B cell (primary cell): ENCODE results near the gene GRM2. TPM values are rescaled to one million over a fixed set of nuclear protein-coding genes. Genes with fewer than 3 reads are reported as not detected.
A peak's percentile ranks its signal among the peaks of the same experiment; 100 is the strongest.

Experiments used
- ATAC-seq: fragments of 200-7000 bp; cut with Tn5 transposase; one replicate; pipeline ENCODE4 v1.10.0; 2021; ENCODE audit warnings: low read depth, mild to moderate bottlenecking, moderate number of reproducible peaks, moderate library complexity
- CTCF ChIA-PET: fragments of 350-600 bp; sonication (Branson Sonifier 250); formaldehyde crosslinking; loops from one replicate; lab custom pipeline; 2021; ENCODE audit warnings: antibody characterized with exemption, inconsistent platforms; lab: Charles Lee
- POLR2A ChIA-PET: fragments of 350-600 bp; sonication (Branson Sonifier 250); formaldehyde crosslinking; loops from one replicate; lab custom pipeline; 2021; ENCODE audit warnings: antibody characterized with exemption; lab: Charles Lee
- DNase-seq: peaks from one replicate; pipeline ENCODE4 v3.0.0; 2013
- H2AFZ ChIP-seq: 2 replicates; pipeline ENCODE4 v1.6.1; 2012; ENCODE audit warnings: mild to moderate bottlenecking, low read depth, low read length; ENCODE audit not compliant: insufficient read depth, poor library complexity, severe bottlenecking
- H3K27ac ChIP-seq, 2 donors: 1 replicate in 1 of 2; 2 replicates in 1 of 2; pipeline ENCODE4 v1.5.1; 2012 to 2013; ENCODE audit warnings: low read length in 2 of 2, mild to moderate bottlenecking in 2 of 2, moderate library complexity in 1 of 2
- H3K27me3 ChIP-seq, 4 experiments: fragments of 200-600 bp in 1 of 4; sonication (generic) in 1 of 4; replicated peaks in 1 of 4; 1 replicate in 2 of 4; 2 replicates in 2 of 4; pipeline versions ENCODE4 v1.6.1 to v1.7.0; 2013 to 2016; ENCODE audit warnings: low read length in 3 of 4, mild to moderate bottlenecking in 2 of 4, mixed read lengths in 1 of 4, moderate library complexity in 1 of 4; ENCODE audit not compliant: insufficient read depth in 4 of 4, control insufficient read depth in 3 of 4; ENCODE audit errors: control extremely low read depth in 1 of 4
- H3K36me3 ChIP-seq, 2 experiments: replicated peaks in 1 of 2; 1 replicate in 1 of 2; 2 replicates in 1 of 2; pipeline versions ENCODE4 v1.6.1 to v1.7.1; 2013; ENCODE audit warnings: low read length in 1 of 2; ENCODE audit not compliant: insufficient read depth in 2 of 2, control insufficient read depth in 1 of 2; ENCODE audit errors: control extremely low read depth in 1 of 2, extremely low read depth in 1 of 2
- H3K4me1 ChIP-seq, 2 donors: fragments of 200-600 bp in 1 of 2; sonication (generic) in 1 of 2; 1 replicate in 1 of 2; 2 replicates in 1 of 2; pipeline versions ENCODE4 v1.5.1 to v1.6.1; 2013 to 2017; ENCODE audit warnings: low read length in 2 of 2; ENCODE audit not compliant: control insufficient read depth in 2 of 2, insufficient read depth in 2 of 2
- H3K4me2 ChIP-seq: replicated peaks from 2 replicates; pipeline ENCODE3; 2012; ENCODE audit warnings: mild to moderate bottlenecking, low read depth, low read length; ENCODE audit not compliant: poor library complexity, severe bottlenecking
- H3K4me3 ChIP-seq, 5 experiments: fragments of 200-600 bp in 1 of 5; sonication (generic) in 1 of 5; 1 replicate in 3 of 5; 2 replicates in 2 of 5; pipeline versions ENCODE4 v1.5.1 to v1.7.0; 2011 to 2016; ENCODE audit warnings: low read length in 4 of 5, mild to moderate bottlenecking in 4 of 5, low read depth in 2 of 5, control low read depth in 1 of 5, moderate library complexity in 1 of 5; ENCODE audit not compliant: insufficient read depth in 1 of 5; ENCODE audit errors: control extremely low read depth in 1 of 5, extremely low read depth in 1 of 5
- H3K79me2 ChIP-seq: fragments of 200-600 bp; sonication (generic); one replicate; pipeline ENCODE4 v1.6.0; 2016; ENCODE audit warnings: low read length; ENCODE audit not compliant: control insufficient read depth, insufficient read depth
- H3K9ac ChIP-seq: fragments of 200-600 bp; sonication (generic); 2 replicates; pipeline ENCODE4 v1.6.1; 2017; ENCODE audit warnings: mild to moderate bottlenecking, low read length, moderate library complexity
- H3K9me3 ChIP-seq, 3 donors: one replicate each; pipeline versions ENCODE4 v1.6.1 to v1.7.1; 2013; ENCODE audit warnings: low read length in 2 of 3; ENCODE audit not compliant: control insufficient read depth in 2 of 3, insufficient read depth in 1 of 3; ENCODE audit errors: control extremely low read depth in 1 of 3
- H4K20me1 ChIP-seq: 2 replicates; pipeline ENCODE4 v1.6.0; 2012; ENCODE audit warnings: mild to moderate bottlenecking, low read length; ENCODE audit not compliant: insufficient read depth, control insufficient read depth, poor library complexity, severe bottlenecking
- H3K27ac Mint-ChIP-seq: one replicate; pipeline ENCODE4 v1.8.0; 2021; ENCODE audit warnings: mixed read lengths
- H3K27me3 Mint-ChIP-seq: one replicate; pipeline ENCODE4 v1.8.0; 2021; ENCODE audit warnings: mixed read lengths
- H3K4me1 Mint-ChIP-seq: one replicate; pipeline ENCODE4 v1.8.0; 2021; ENCODE audit warnings: mixed read lengths
- H3K4me3 Mint-ChIP-seq: one replicate; pipeline ENCODE4 v1.8.0; 2021; ENCODE audit warnings: mixed read lengths
- H3K9me3 Mint-ChIP-seq: one replicate; pipeline ENCODE4 v1.8.0; 2022; ENCODE audit warnings: mixed read lengths; ENCODE audit not compliant: insufficient read depth
- CTCF ChIP-seq: fragments of 200-600 bp; IDR thresholded peaks from one replicate; pipeline ENCODE4 v1.8.0; 2022; ENCODE audit warnings: antibody characterized with exemption, mild to moderate bottlenecking
- EZH2 ChIP-seq: IDR thresholded peaks from 2 replicates; pipeline ENCODE4 v1.6.1; 2012; ENCODE audit warnings: borderline replicate concordance, low read depth, mild to moderate bottlenecking, moderate library complexity, low read length; ENCODE audit not compliant: insufficient read depth, poor library complexity, severe bottlenecking
- WGBS: methylation state at CpG from one replicate; pipeline ENCODE4 v1.1.5; 2013; ENCODE audit warnings: missing lambda C conversion rate; ENCODE audit not compliant: insufficient coverage; 5-methylcytosine and 5-hydroxymethylcytosine counted together
- intact Hi-C: fragments of 100-400 bp; cut with micrococcal nuclease; formaldehyde crosslinking; loops from one replicate; pipeline ENCODE4 v1.10.0; 2022
- polyA plus RNA-seq: library from polyadenylated mRNA; depleted of rRNA; stranded (reverse); fragments of >200 nt; gene quantifications from 2 replicates; pipeline ENCODE4 v1.2.3, GENCODE V29; 2012
- total RNA-seq, 2 donors: library from RNA; stranded (reverse); fragments of 120-200 nt in 1 of 2; gene quantifications; 1 replicate in 1 of 2; 2 replicates in 1 of 2; pipeline versions ENCODE4 v1.2.3 to v1.2.4, GENCODE V29; 2013 to 2022

The GRM2 gene
- total and polyA plus RNA-seq, 2 donors (not counting 1 experiment from before 2014, with no cell fraction given) = 0.86 to 2.8 TPM

DNA sequence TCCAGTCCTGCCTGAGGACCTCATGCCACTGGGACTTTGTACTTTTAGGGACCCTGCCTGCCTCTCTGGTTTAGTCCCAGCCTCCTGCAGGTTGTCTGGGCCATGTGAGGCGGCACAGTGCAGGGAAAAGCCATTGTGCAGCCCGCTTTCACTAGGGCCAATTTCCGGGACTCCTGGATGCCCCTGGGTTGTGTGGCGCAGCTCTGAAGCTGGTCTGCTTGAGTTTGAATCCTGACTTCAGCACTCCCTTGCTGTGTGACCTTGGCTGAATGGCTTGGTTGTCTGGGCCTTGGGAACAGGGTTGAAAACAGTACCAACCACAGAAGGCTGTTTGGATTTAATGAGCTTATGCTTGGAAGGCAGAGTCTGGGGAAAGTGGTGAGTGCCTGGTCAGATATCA is 27.6 kb upstream of the GRM2 start:
- POLR2A ChIA-PET = no interaction called here

More for the DNA sequence above, 27.6 kb upstream of the GRM2 start:
- Histone ChIP-seq H3K79me2 (peaks cover 50% of the 10 kb centered on the region), H3K27ac (peak overlapping the region in 1 of 2 donors; percentile 69), H3K4me2 (peak overlapping the region; percentile 63), H4K20me1 (peaks cover 11% of the 10 kb centered on the region), H3K4me1 (peaks cover 40 to 74% of the 10 kb centered on the region in 2 donors), H3K36me3 (peaks cover 0 to 45% of the 10 kb centered on the region in 2 experiments), H2AFZ (no peak overlapping the region), H3K4me3 (no peak overlapping the region), H3K9ac (no peak overlapping the region), H3K9me3 (no peaks in the 10 kb centered on the region), H3K27me3 (no peaks in the 10 kb centered on the region)
- no peaks in the 10 kb centered on the region for H3K27me3 Mint-ChIP-seq
- no peak for DNase-seq
- peaks cover 79% of the 10 kb centered on the region for H3K4me1 Mint-ChIP-seq
- CTCF ChIA-PET = interaction anchor here (0.6 to 8.0 kb wide), 6 partner anchors 10 to 988 kb away, joined by 3 to 220 read pairs (median 50); partner anchors contain the start of genes DCAF1, RBM15B and TEX264
- H3K4me3 Mint-ChIP-seq = peak overlapping the region; percentile 8
- H3K27ac Mint-ChIP-seq = peak overlapping the region; percentile 54
- no peak for ATAC-seq
- intact Hi-C loops = no loop called here
- 100% methylated on average over 4 of the region's 4 CpGs for WGBS
- no peak for TF ChIP-seq EZH2
- TF ChIP-seq CTCF = no peak
- no peaks in the 10 kb centered on the region for H3K9me3 Mint-ChIP-seq
